ENCODE data around the gene ADRA2B.

The ADRA2B gene

DNA sequence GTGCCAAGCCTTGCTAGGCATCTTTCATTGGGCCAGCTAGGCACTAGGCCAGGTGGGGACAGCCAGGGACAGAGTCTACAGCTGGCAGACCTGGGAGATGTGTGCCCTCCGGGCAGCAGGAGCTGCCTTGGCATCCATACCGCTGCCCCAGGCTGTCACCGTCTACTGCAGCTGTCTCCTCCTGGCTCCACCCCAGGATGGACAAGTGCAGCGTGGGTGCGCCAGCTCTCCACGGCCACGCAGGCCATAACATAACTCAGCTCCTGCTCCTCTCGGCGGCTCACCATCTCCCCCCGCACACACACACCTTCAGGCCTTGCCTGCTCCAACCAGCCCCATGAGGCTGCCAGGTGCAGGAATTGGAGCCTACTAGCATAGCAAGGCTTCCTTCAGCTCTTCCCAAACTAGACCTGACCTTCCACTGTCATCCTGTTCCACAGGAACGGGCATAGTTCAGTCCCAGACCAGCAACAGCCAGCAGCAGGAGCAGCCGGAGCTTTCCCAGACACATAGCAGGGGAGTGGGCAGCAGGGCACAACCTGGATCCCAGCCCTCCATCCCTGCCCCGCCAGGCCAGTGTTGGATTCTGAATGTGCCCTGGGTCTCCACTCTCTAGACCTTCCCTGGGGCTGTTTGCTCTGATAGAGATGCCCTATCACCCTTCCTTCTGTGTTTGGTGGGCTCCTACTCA, 2.5 kb upstream of the ADRA2B start:
- H3K27me3 ChIP-seq (ENCODE audit: insufficient read depth, insufficient read length): peaks cover 40% of the 10 kb centered on the region
- H3K9me3 ChIP-seq (ENCODE audit: insufficient read depth, low read length): no peaks in the 10 kb centered on the region; the same call in 1 of the 2 replicates
- H3K9ac ChIP-seq (ENCODE audit: insufficient read length, low read depth): no peak overlapping the region
- peaks cover 24% of the 10 kb centered on the region for H3K4me1 ChIP-seq (ENCODE audit: insufficient read depth, insufficient read length)
- TF ChIP-seq YY1 (IDR thresholded peaks at IDR 0.05; ENCODE audit: insufficient read depth, insufficient read length): no peak
- TF ChIP-seq ZNF274 (IDR thresholded peaks at IDR 0.05; ENCODE audit: low read depth, low read length): no peak
- no peak for TF ChIP-seq SUZ12 (IDR thresholded peaks at IDR 0.05; ENCODE audit: extremely low read depth, insufficient read depth, insufficient read length)
- H3K4me3 ChIP-seq (ENCODE audit: insufficient read length, low read depth): no peak overlapping the region
- no peak for DNase-seq (ENCODE audit: low read depth, low spot score)
- no peaks in the 10 kb centered on the region for H3K36me3 ChIP-seq (ENCODE audit: insufficient read depth, insufficient read length, low read length)

DNA sequence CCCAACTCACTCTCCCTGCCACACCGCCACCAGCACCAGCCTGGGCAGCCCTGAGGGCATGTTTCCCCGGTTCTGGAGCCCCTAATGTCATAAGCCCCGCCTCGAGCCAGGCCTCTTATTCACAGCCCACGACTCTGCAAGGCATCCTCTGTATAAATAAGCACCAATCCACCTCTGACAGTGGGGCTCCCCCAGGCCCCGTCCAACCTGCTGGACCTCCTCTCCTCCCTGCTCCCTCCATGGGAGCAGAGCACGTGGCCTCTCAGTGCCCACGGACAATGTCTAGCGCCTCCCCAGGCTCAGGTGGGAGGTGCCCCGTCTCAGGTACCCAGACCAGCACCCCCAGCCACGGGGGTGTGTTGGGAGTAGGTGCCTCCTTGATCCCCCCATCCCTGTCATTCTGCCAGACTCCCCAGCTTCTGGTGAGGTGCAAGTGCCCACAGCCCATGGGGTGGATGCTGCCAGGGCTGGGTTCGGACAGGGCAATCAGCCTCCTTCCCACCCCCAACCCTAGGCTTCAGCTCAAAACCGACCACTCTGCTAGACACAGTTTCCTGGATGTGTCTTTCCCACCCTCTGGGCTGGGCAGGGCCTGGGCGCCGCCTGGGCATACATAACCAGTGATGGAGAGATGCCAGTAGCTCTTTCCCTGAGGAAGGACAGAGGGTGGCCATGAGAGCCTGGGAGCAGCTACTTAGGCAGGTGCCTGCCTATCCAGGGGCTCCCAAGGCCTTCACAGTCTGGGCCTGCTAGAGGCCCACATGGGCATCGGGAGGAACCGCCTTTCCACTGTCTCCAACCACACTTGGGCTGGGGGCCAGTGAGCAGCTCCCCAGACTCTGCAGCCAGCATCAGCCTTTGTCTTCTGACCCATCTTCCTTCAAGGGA, 1.6 kb upstream of the ADRA2B start:
- Histone ChIP-seq H3K9me3 (ENCODE audit: insufficient read depth, low read length) (no peaks in the 10 kb centered on the region; the same call in 1 of the 2 replicates), H3K9ac (ENCODE audit: insufficient read length, low read depth) (peak overlapping the region; percentile 78), H3K27me3 (ENCODE audit: insufficient read depth, insufficient read length) (peaks cover 40% of the 10 kb centered on the region), H3K36me3 (ENCODE audit: insufficient read depth, insufficient read length, low read length) (no peaks in the 10 kb centered on the region), H3K4me3 (ENCODE audit: insufficient read length, low read depth) (peak overlapping the region; percentile 77), H3K4me1 (ENCODE audit: insufficient read depth, insufficient read length) (peaks cover 27% of the 10 kb centered on the region)
- no peak for DNase-seq (ENCODE audit: low read depth, low spot score)
- TF ChIP-seq SUZ12 (IDR thresholded peaks at IDR 0.05; ENCODE audit: extremely low read depth, insufficient read depth, insufficient read length) (no peak), YY1 (IDR thresholded peaks at IDR 0.05; ENCODE audit: insufficient read depth, insufficient read length) (no peak), ZNF274 (IDR thresholded peaks at IDR 0.05; ENCODE audit: low read depth, low read length) (no peak)

DNA sequence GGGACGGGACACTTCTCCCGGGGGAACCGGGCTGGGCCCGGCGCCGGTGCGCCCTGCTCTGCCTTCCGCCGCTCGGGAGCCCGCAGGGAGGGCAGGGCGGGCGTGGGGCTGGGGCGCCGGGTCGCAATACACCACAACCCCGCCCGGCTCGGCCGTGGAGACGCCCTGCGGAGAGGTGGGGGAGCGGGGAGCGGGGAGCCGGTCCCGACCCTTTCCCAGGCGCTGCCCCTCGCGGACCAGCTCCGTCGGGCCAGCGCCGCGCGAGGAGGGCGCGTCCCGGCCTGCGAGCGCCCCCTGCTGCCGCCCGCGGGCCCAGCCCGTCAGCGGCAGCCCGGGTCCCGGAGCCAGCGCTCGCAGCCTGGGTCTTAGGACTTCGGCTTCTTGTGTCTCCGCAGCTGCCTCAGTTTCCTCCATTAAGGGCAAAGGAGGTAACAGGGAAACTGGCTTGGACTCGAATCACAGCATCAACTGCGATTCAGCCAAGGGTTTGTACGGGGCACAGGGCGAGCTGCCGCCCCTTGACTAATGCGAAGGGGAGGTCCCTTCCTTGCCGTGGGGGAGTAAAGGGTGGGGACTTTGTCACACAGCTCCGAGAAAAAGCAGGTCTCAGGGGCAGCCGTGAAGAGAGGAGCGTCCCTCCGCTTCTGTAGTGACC, 635 bp upstream of the ADRA2B start:
- no peak for DNase-seq (ENCODE audit: low read depth, low spot score)
- Histone ChIP-seq H3K9ac (ENCODE audit: insufficient read length, low read depth) (peak overlapping the region; percentile 78), H3K36me3 (ENCODE audit: insufficient read depth, insufficient read length, low read length) (no peaks in the 10 kb centered on the region), H3K4me3 (ENCODE audit: insufficient read length, low read depth) (peak overlapping the region; percentile 77), H3K9me3 (ENCODE audit: insufficient read depth, low read length) (no peaks in the 10 kb centered on the region; the same call in 1 of the 2 replicates), H3K4me1 (ENCODE audit: insufficient read depth, insufficient read length) (peaks cover 30% of the 10 kb centered on the region), H3K27me3 (ENCODE audit: insufficient read depth, insufficient read length) (peaks cover 40% of the 10 kb centered on the region)
- TF ChIP-seq YY1 (IDR thresholded peaks at IDR 0.05; ENCODE audit: insufficient read depth, insufficient read length) (no peak), ZNF274 (IDR thresholded peaks at IDR 0.05; ENCODE audit: low read depth, low read length) (no peak), SUZ12 (IDR thresholded peaks at IDR 0.05; ENCODE audit: extremely low read depth, insufficient read depth, insufficient read length) (no peak)

DNA sequence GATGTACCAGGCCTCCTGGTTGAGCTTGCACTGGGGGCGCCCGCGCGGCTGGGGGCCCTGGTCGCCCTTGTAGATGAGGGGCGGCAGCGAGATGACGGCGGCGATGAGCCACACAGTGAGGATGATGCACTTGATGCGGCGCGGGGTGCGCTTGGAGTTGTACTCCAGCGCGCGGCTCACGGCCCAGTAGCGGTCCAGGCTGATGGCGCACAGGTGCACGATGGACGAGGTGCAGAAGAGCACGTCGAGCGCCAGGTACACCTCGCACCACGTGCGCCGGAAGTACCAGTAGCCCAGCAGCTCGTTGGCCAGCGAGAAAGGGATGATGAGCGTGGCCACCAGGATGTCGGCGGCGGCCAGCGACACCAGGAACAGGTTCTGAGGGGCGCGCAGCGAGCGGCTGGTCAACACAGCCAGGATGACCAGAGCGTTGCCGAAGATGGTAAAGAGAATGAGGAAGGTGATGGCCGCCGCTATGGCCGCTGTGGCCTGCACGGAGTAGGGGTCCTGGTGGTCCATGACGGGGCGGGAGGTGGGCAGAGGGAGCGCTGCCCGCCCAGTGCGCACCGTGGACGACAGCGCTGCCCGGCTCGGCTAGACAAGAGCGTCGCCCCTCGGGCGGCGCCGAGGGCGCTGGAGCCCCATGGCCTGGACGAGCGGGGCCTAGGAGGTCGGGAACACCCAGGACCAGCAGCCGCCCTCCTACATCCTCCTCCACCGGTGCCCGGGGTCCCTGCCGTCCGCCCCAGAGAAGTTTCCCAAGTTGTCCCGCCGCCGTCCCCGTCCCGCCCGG, 544 bp downstream of the ADRA2B start:
- TF ChIP-seq SUZ12 (IDR thresholded peaks at IDR 0.05; ENCODE audit: extremely low read depth, insufficient read depth, insufficient read length) (no peak), YY1 (IDR thresholded peaks at IDR 0.05; ENCODE audit: insufficient read depth, insufficient read length) (no peak), ZNF274 (IDR thresholded peaks at IDR 0.05; ENCODE audit: low read depth, low read length) (no peak)
- Histone ChIP-seq H3K9me3 (ENCODE audit: insufficient read depth, low read length) (no peaks in the 10 kb centered on the region; the same call in 1 of the 2 replicates), H3K27me3 (ENCODE audit: insufficient read depth, insufficient read length) (peaks cover 40% of the 10 kb centered on the region), H3K4me1 (ENCODE audit: insufficient read depth, insufficient read length) (peaks cover 30% of the 10 kb centered on the region), H3K9ac (ENCODE audit: insufficient read length, low read depth) (peak overlapping the region; percentile 78), H3K4me3 (ENCODE audit: insufficient read length, low read depth) (peak overlapping the region; percentile 33), H3K36me3 (ENCODE audit: insufficient read depth, insufficient read length, low read length) (no peaks in the 10 kb centered on the region)
- no peak for DNase-seq (ENCODE audit: low read depth, low spot score)

DNA sequence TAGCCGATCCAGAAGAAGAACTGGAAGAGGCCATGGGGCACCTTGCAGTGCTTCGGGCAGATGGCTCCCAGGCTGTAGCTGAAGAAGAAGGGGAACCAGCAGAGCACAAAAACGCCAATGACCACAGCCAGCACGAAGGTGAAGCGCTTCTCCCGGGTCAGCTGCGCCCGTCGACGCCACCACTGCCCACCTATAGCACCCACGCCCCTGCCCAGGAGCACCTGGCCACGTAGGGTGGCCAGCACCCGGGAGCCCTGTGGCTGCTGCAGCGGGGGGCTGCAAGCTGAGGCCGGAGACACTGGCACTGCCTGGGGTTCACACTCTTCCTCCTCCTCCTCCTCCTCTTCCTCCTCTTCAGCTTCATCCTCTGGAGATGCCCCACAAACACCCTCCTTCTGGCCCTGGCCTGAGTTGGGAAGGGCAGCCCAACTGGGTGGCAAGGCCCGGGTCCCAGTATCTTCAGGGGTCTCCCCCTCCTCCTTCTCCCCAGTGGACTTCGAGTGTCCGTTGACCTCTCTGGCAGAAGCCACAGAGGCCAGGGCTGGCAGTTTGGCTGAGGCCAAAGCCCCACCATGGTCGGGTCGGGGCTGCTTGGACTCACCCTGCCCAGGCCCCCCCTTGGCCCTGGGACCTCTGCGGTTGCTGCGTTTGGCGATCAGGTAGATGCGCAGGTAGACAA, 1.3 kb downstream of the ADRA2B start:
- Histone ChIP-seq H3K9ac (ENCODE audit: insufficient read length, low read depth) (no peak overlapping the region), H3K4me1 (ENCODE audit: insufficient read depth, insufficient read length) (peaks cover 30% of the 10 kb centered on the region), H3K4me3 (ENCODE audit: insufficient read length, low read depth) (no peak overlapping the region), H3K36me3 (ENCODE audit: insufficient read depth, insufficient read length, low read length) (no peaks in the 10 kb centered on the region), H3K9me3 (ENCODE audit: insufficient read depth, low read length) (no peaks in the 10 kb centered on the region; the same call in 1 of the 2 replicates), H3K27me3 (ENCODE audit: insufficient read depth, insufficient read length) (peaks cover 40% of the 10 kb centered on the region)
- no peak for TF ChIP-seq SUZ12 (IDR thresholded peaks at IDR 0.05; ENCODE audit: extremely low read depth, insufficient read depth, insufficient read length)
- DNase-seq (ENCODE audit: low read depth, low spot score): no peak

DNA sequence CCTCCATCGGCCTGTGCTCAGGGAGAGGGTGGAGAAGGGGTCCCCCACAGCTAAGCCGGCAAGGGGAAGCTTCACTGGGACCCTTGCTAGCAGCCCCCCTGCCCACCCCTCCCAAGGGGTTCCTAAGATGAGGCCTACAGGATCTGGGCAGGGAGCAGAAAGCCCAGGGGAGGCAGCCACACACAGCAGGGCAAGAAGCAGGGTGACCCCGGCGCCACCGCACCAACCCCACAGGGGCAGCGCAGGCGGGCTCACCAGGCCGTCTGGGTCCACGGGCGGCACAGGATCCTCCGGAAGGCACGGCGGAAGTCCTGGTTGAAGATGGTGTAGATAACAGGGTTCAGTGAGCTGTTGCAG, 1.8 kb downstream of the ADRA2B start:
- Histone ChIP-seq H3K9me3 (ENCODE audit: insufficient read depth, low read length) (no peaks in the 10 kb centered on the region; the same call in 1 of the 2 replicates), H3K27me3 (ENCODE audit: insufficient read depth, insufficient read length) (peaks cover 38% of the 10 kb centered on the region), H3K4me1 (ENCODE audit: insufficient read depth, insufficient read length) (peaks cover 27% of the 10 kb centered on the region), H3K9ac (ENCODE audit: insufficient read length, low read depth) (no peak overlapping the region), H3K4me3 (ENCODE audit: insufficient read length, low read depth) (no peak overlapping the region), H3K36me3 (ENCODE audit: insufficient read depth, insufficient read length, low read length) (no peaks in the 10 kb centered on the region)
- no peak for TF ChIP-seq ZNF274 (IDR thresholded peaks at IDR 0.05; ENCODE audit: low read depth, low read length)
- TF ChIP-seq YY1 (IDR thresholded peaks at IDR 0.05; ENCODE audit: insufficient read depth, insufficient read length): no peak
- no peak for TF ChIP-seq SUZ12 (IDR thresholded peaks at IDR 0.05; ENCODE audit: extremely low read depth, insufficient read depth, insufficient read length)
- DNase-seq (ENCODE audit: low read depth, low spot score): no peak

Data from NT2/D1 (cell line).